Trophoblast cell (in vitro differentiated cells and primary cell): Measurements from ENCODE around the gene CPED1.
A peak's percentile ranks its signal among the peaks of the same experiment; 100 is the strongest.
"Not testable (repeated sequence)": the region's sequence is repeated elsewhere in the genome, so short reads cannot be mapped to it uniquely, and the experiment has no call there.

ENCODE experiments used
- DNase-seq, 2 donors: peaks; one replicate each; pipeline ENCODE4 v3.0.0-alpha.2; 2016
- H2AFZ ChIP-seq: 2 replicates; pipeline ENCODE4 v1.6.1; 2013; ENCODE audit warnings: low read length, moderate library complexity, mild to moderate bottlenecking; ENCODE audit not compliant: insufficient read depth, poor library complexity
- H2AK5ac ChIP-seq: 2 replicates; pipeline ENCODE4 v1.6.1; 2013; ENCODE audit warnings: mild to moderate bottlenecking, low read length
- H2BK120ac ChIP-seq: 2 replicates; pipeline ENCODE4 v1.6.1; 2013; ENCODE audit warnings: low read length, mild to moderate bottlenecking, moderate library complexity; ENCODE audit not compliant: insufficient read depth, poor library complexity
- H2BK12ac ChIP-seq: 2 replicates; pipeline ENCODE4 v1.6.1; 2013; ENCODE audit warnings: mild to moderate bottlenecking, low read length, moderate library complexity
- H2BK5ac ChIP-seq: 2 replicates; pipeline ENCODE4 v1.6.1; 2013; ENCODE audit warnings: low read length, low read depth, moderate library complexity, mild to moderate bottlenecking; ENCODE audit not compliant: poor library complexity
- H3K14ac ChIP-seq: 2 replicates; pipeline ENCODE4 v1.6.1; 2013; ENCODE audit warnings: mild to moderate bottlenecking, low read length
- H3K18ac ChIP-seq: 2 replicates; pipeline ENCODE4 v1.6.1; 2013; ENCODE audit warnings: mild to moderate bottlenecking, low read length
- H3K23ac ChIP-seq: 2 replicates; pipeline ENCODE4 v1.6.1; 2013; ENCODE audit warnings: low read length
- H3K27ac ChIP-seq: 2 replicates; pipeline ENCODE4 v1.5.1; 2013; ENCODE audit warnings: low read depth, mild to moderate bottlenecking, inconsistent platforms, low read length, moderate library complexity
- H3K27me3 ChIP-seq: 2 replicates; pipeline ENCODE4 v1.6.1; 2013; ENCODE audit warnings: inconsistent platforms, mild to moderate bottlenecking, low read length, moderate library complexity; ENCODE audit not compliant: insufficient read depth
- H3K36me3 ChIP-seq, 2 experiments: 1 replicate in 1 of 2; 2 replicates in 1 of 2; pipeline ENCODE4 v1.6.1; 2013; ENCODE audit warnings: low read length in 2 of 2, mild to moderate bottlenecking in 2 of 2, moderate library complexity in 1 of 2; ENCODE audit not compliant: insufficient read depth in 2 of 2, control insufficient read depth in 1 of 2
- H3K4ac ChIP-seq: 2 replicates; pipeline ENCODE4 v1.6.1; 2013; ENCODE audit warnings: low read depth, mild to moderate bottlenecking, low read length, moderate library complexity
- H3K4me1 ChIP-seq, 2 experiments: 1 replicate in 1 of 2; 2 replicates in 1 of 2; pipeline ENCODE4 v1.6.1; 2013; ENCODE audit warnings: low read length in 2 of 2, mild to moderate bottlenecking in 2 of 2, moderate library complexity in 1 of 2; ENCODE audit not compliant: insufficient read depth in 2 of 2, control insufficient read depth in 1 of 2
- H3K4me2 ChIP-seq: 2 replicates; pipeline ENCODE4 v1.6.1; 2013; ENCODE audit warnings: inconsistent platforms, mild to moderate bottlenecking, low read length, moderate library complexity
- H3K4me3 ChIP-seq: 2 replicates; pipeline ENCODE4 v1.5.1; 2013; ENCODE audit warnings: mild to moderate bottlenecking, low read depth, low read length, inconsistent platforms
- H3K79me1 ChIP-seq: one replicate; pipeline ENCODE4 v1.6.1; 2013; ENCODE audit warnings: low read length
- H3K79me2 ChIP-seq: 2 replicates; pipeline ENCODE4 v1.6.1; 2013; ENCODE audit warnings: low read length, mild to moderate bottlenecking; ENCODE audit not compliant: control insufficient read depth, insufficient read depth, poor library complexity
- H3K9ac ChIP-seq: 2 replicates; pipeline ENCODE4 v1.6.1; 2013; ENCODE audit warnings: mild to moderate bottlenecking, low read length
- H3K9me3 ChIP-seq: 2 replicates; pipeline ENCODE4 v1.6.1; 2013; ENCODE audit warnings: low read depth, mild to moderate bottlenecking, control low read depth, inconsistent platforms, low read length; ENCODE audit not compliant: insufficient read depth
- H4K12ac ChIP-seq: 2 replicates; pipeline ENCODE4 v1.6.1; 2013; ENCODE audit warnings: low read depth, mild to moderate bottlenecking, low read length, moderate library complexity
- H4K8ac ChIP-seq: 2 replicates; pipeline ENCODE4 v1.6.1; 2013; ENCODE audit warnings: low read depth, mild to moderate bottlenecking, low read length, moderate library complexity
- H4K91ac ChIP-seq: one replicate; pipeline ENCODE4 v1.6.1; 2013; ENCODE audit warnings: low read depth, mild to moderate bottlenecking, low read length, moderate library complexity
- WGBS: extraction: QIAGEN DNeasy Blood & Tissue Kit; methylation state at CpG from one replicate; pipeline ENCODE4 v1.1.7; 2013; ENCODE audit warnings: missing lambda C conversion rate; ENCODE audit not compliant: insufficient read length, insufficient coverage; ENCODE audit errors: extremely low coverage; 5-methylcytosine and 5-hydroxymethylcytosine counted together

CPED1 gene

DNA sequence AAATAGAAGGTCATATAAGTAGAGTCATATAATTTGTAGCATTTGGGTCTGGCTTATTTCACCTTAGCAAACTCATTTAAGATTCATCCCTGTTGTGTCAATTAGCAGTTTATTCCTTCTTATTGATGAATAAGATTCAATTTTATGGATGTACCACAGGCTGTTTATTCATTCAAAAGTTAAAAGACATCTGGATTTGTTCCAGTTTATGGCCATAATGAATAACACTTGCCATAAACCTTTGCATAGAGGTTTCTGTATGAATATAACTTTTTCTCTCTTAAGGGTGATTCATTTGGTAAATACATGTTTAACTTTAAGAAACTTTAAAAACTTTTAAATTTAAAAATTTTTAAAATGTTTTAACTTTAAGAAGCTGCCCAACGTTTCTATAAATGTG, 66.4 kb downstream of the CPED1 start:
- no CpG with 5 or more reads among the region's 1 CpG for WGBS
- H3K4me2 ChIP-seq: no peak overlapping the region
- no peaks in the 10 kb centered on the region for H3K27me3 ChIP-seq
- no peak overlapping the region for H2BK120ac ChIP-seq
- no peaks in the 10 kb centered on the region for H3K4me1 ChIP-seq
- H3K27ac ChIP-seq: no peak overlapping the region
- no peak overlapping the region for H3K23ac ChIP-seq
- H4K91ac ChIP-seq: no peak overlapping the region
- H3K4ac ChIP-seq: no peak overlapping the region
- no peak overlapping the region for H3K9ac ChIP-seq
- no peak overlapping the region for H4K12ac ChIP-seq
- H3K9me3 ChIP-seq: no peaks in the 10 kb centered on the region
- H2AFZ ChIP-seq: no peak overlapping the region
- no peaks in the 10 kb centered on the region for H3K36me3 ChIP-seq
- no peak overlapping the region for H3K4me3 ChIP-seq
- H3K79me1 ChIP-seq: no peaks in the 10 kb centered on the region
- H2BK5ac ChIP-seq: no peak overlapping the region
- no peak for DNase-seq
- no peaks in the 10 kb centered on the region for H3K79me2 ChIP-seq
- H2AK5ac ChIP-seq: no peak overlapping the region
- no peak overlapping the region for H3K18ac ChIP-seq
- no peak overlapping the region for H3K14ac ChIP-seq
- H2BK12ac ChIP-seq: no peak overlapping the region
- H4K8ac ChIP-seq: no peak overlapping the region

DNA sequence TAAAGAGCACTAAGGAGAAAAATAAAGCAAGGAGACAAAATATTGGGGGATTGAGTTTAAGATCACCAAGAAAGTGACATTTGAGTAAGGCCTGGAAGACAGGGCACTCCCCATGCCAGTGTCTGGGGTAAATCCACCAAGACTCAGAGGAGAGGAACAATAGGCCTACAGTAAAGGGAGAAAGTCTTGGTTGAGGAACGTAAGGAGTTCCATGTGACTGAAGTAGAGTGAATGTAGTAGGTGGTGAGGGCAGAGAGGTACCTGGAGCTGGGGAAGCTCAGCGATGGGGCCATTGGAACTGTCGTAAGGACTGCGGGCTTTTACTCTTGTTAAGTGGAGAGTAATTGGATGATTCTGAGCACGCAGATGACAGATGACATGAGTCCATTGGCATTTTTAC, 69.4 kb downstream of the CPED1 start:
- Histone ChIP-seq H2AK5ac (no peak overlapping the region), H2AFZ (no peak overlapping the region), H4K91ac (no peak overlapping the region), H3K4me1 (no peaks in the 10 kb centered on the region), H3K36me3 (no peaks in the 10 kb centered on the region), H3K9ac (no peak overlapping the region), H3K4ac (no peak overlapping the region), H2BK120ac (no peak overlapping the region), H3K79me1 (no peaks in the 10 kb centered on the region), H3K14ac (no peak overlapping the region), H2BK12ac (no peak overlapping the region), H3K9me3 (no peaks in the 10 kb centered on the region), H2BK5ac (no peak overlapping the region), H3K27me3 (no peaks in the 10 kb centered on the region), H3K4me3 (no peak overlapping the region), H4K12ac (no peak overlapping the region), H3K23ac (no peak overlapping the region), H3K79me2 (no peaks in the 10 kb centered on the region), H3K18ac (no peak overlapping the region), H3K4me2 (no peak overlapping the region), H4K8ac (no peak overlapping the region), H3K27ac (no peak overlapping the region)
- peak in 1 of 2 donors; percentile 21 for DNase-seq
- whole genome bisulfite sequencing: no CpG with 5 or more reads among the region's 5 CpGs

DNA sequence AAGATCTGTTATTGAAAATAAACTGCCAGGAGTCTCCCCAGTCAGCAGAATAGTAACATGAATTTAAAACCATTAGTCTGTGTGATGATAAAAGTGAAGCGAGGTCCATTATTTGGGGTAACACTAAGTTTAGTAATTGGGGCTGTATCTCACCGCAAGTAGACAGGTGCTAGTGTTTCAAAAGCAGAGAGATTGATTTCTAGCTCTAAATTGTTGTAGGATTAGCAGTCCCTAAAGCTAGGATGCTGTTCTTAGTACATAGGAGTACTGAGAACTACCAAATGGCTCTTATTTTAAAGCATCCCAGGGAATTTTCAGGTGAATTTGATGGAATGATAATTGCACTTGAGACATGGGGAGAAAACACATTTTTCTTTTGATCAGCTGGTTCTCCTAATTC, 70.5 kb downstream of the CPED1 start:
- DNase-seq: no peak
- no peak overlapping the region for H3K9ac ChIP-seq
- H3K27me3 ChIP-seq: no peaks in the 10 kb centered on the region
- H2AFZ ChIP-seq: no peak overlapping the region
- H3K79me2 ChIP-seq: no peaks in the 10 kb centered on the region
- H3K14ac ChIP-seq: no peak overlapping the region
- no peak overlapping the region for H2BK5ac ChIP-seq
- no peak overlapping the region for H3K23ac ChIP-seq
- no peak overlapping the region for H2BK12ac ChIP-seq
- no peak overlapping the region for H2BK120ac ChIP-seq
- no peak overlapping the region for H3K4me3 ChIP-seq
- no peak overlapping the region for H3K4me2 ChIP-seq
- H2AK5ac ChIP-seq: no peak overlapping the region
- no peak overlapping the region for H3K18ac ChIP-seq
- no peaks in the 10 kb centered on the region for H3K36me3 ChIP-seq
- no peaks in the 10 kb centered on the region for H3K4me1 ChIP-seq
- no peak overlapping the region for H3K27ac ChIP-seq
- H3K79me1 ChIP-seq: no peaks in the 10 kb centered on the region
- H4K91ac ChIP-seq: no peak overlapping the region
- H3K9me3 ChIP-seq: no peaks in the 10 kb centered on the region
- H4K12ac ChIP-seq: no peak overlapping the region
- WGBS: no CpG with 5 or more reads among the region's 2 CpGs
- H3K4ac ChIP-seq: no peak overlapping the region
- H4K8ac ChIP-seq: no peak overlapping the region

DNA sequence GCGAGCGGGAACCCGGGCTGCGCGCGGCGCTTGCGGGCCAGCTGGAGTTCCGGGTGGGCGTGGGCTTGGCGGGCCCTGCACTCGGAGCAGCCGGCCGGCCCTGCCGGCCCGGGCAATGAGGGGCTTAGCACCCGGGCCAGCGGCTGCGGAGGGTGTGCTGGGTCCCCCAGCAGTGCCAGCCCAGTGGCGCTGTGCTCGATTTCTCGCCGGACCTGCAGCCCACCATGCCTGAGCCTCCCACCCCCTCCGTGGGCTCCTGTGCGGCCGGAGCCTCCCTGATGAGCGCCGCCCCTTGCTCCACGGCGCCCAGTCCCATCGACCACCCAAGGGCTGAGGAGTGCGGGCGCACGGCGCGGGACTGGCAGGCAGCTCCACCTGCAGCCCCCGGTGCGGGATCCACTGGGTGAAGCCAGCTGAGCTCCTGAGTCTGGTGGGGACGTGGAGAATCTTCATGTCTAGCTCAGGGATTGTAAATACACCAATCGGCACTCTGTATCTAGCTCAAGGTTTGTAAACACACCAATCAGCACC, 71.5 kb downstream of the CPED1 start:
- no CpG with 5 or more reads among the region's 40 CpGs for WGBS
- H4K8ac ChIP-seq: not testable (repeated sequence)

More for the DNA sequence above, 71.5 kb downstream of the CPED1 start:
- not testable (repeated sequence) for H3K23ac ChIP-seq, H2BK120ac ChIP-seq, H2AFZ ChIP-seq, H2BK12ac ChIP-seq, H3K4ac ChIP-seq, H3K4me2 ChIP-seq, H3K4me3 ChIP-seq, H4K12ac ChIP-seq, H3K18ac ChIP-seq, H3K36me3 ChIP-seq, H3K79me2 ChIP-seq, H3K4me1 ChIP-seq, H3K9me3 ChIP-seq, H3K14ac ChIP-seq, H3K27ac ChIP-seq, DNase-seq, H3K79me1 ChIP-seq, H3K27me3 ChIP-seq, H3K9ac ChIP-seq, H2BK5ac ChIP-seq, H4K91ac ChIP-seq, H2AK5ac ChIP-seq
